HG02840 (cell line): Measurements from ENCODE around the gene PSME1.
"Not testable (repeated sequence)": the region's sequence is repeated elsewhere in the genome, so short reads cannot be mapped to it uniquely, and the experiment has no call there.

Experiments
- ATAC-seq: cut with Tn5 transposase; IDR thresholded peaks from one replicate; pipeline ENCODE4 v1.9.1; 2021; ENCODE audit warnings: mild to moderate bottlenecking, moderate library complexity, moderate number of reproducible peaks; ENCODE audit not compliant: unreplicated experiment, low FRiP score

Gene PSME1

DNA sequence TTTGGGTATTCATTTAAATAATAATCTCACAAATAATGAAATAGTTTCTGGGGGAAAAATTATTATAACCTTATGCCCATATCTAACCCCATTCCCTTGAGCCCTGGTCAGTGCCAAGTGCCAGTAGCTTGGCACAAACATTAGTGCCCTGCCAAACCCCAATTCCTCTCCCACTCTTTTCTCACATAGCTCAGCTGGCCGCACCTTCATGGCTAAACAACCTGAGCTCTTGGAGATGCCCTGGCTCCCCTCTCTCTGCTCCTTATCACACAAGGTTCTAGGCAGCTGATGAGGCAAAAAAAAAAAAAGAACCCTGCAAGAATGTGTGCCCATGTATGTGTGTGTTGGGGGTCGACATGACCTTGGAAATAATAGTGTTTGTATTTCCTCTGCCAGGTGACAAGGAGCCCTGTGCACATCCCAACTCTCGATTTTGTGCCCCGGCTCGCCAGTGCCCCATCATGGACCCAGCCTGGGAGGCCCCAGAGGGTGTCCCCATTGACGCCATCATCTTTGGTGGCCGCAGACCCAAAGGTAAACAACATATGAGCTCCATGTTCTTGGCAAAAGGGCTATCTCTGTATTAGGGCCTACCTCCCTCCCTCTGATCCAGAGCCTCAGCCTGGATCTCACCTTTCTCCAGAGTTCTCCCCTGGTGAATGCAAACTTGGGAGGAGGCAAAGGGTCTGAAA, 33.5 kb upstream of the PSME1 start:
- no peak for ATAC-seq

DNA sequence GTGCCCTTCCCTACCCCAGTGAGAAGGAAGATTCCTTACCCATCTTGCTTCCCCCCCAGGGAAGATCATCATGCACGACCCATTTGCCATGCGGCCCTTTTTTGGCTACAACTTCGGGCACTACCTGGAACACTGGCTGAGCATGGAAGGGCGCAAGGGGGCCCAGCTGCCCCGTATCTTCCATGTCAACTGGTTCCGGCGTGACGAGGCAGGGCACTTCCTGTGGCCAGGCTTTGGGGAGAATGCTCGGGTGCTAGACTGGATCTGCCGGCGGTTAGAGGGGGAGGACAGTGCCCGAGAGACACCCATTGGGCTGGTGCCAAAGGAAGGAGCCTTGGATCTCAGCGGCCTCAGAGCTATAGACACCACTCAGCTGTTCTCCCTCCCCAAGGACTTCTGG, 32.5 kb upstream of the PSME1 start:
- no peak for ATAC-seq

GRCh38 chr14:24105609-24106239, 30.3 kb upstream of the PSME1 start:
- ATAC-seq: not testable (repeated sequence)

GRCh38 chr14:24106672-24107271, 29.2 kb upstream of the PSME1 start:
- ATAC-seq: no peak

GRCh38 chr14:24108336-24108874, 27.6 kb upstream of the PSME1 start:
- peak; percentile 30 for ATAC-seq

- ATAC-seq: no peak
These were observed 25.9 kb upstream of the PSME1 start for GRCh38 chr14:24110060-24110459.

DNA sequence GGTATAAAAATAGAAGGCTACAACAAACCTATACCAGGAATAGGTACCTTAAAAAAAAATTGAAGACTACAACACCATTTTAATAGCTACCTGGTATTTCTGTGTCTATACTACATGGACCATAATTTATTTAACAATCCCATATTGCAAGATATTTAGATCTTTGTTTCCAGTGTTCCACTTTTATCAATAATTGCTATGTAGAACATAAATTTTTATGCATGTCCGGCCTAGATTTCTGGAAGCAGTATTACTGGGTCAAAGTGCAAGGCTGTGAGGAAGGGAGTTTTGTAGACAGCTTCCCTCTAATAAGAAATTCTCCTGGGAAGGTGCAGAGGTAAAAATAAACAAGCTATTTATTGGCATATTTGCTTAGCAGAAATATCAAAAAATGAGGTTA, 25.5 kb upstream of the PSME1 start:
- ATAC-seq: no peak

GRCh38 chr14:24113379-24113800, 22.6 kb upstream of the PSME1 start:
- no peak for ATAC-seq

GRCh38 chr14:24113801-24114531, 22.0 kb upstream of the PSME1 start:
- no peak for ATAC-seq

DNA sequence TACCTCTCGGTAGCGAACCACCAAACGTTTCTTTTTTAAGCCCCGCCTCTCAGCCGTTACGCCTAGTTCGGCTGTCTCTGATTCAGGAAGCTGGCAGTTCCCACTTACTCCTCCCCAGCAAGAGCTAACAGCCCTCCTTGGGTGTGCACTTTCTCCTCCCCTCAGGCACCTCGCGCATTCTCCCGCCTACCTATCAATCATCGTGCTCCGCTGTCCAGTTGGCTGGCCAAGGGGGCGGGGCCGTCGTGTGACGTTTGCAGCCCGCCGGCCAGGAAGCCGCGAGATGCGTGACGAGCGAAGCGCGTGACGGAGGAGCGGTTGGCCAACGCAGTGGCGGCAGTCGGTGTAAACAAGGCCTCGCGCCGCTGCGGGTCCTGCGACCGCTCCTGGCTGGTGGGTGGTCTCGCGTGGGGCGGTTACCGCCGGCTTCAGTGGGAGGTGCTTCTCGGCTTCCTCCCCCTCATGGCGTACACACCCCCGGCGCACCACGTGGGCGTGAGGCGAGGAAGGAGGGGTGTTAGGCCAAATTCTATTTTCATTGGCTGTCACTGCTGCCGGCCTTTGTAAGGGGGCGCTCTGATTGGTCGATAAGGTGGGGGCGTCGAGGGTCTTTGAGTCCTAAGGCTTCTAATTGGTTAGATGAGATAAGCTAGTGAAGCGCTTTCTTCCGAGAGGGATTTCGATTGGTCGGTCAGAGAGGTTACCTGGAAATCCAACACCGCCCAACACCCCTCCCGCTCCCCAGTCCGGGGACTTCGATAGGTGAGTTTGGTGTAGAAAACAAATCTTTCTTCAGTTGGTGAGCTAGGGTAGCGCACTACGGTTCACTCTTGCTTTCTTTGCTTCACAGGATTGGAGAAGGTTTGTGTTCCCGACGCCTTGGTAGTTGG, 21.2 kb upstream of the PSME1 start, which contains the start of the genes DCAF11 and NRL:
Gene DCAF11 (plus strand): TSS at position 246 of the 890 bp plus-strand sequence. CDS start 818 bp downstream, outside the sequence.
Gene NRL (minus strand): TSS at position 418 of the 890 bp plus-strand sequence. CDS start 32,101 bp downstream, outside the sequence.
- peak; percentile 80 for ATAC-seq

GRCh38 chr14:24115422-24116127, 20.4 kb upstream of the PSME1 start:
- ATAC-seq: no peak

DNA sequence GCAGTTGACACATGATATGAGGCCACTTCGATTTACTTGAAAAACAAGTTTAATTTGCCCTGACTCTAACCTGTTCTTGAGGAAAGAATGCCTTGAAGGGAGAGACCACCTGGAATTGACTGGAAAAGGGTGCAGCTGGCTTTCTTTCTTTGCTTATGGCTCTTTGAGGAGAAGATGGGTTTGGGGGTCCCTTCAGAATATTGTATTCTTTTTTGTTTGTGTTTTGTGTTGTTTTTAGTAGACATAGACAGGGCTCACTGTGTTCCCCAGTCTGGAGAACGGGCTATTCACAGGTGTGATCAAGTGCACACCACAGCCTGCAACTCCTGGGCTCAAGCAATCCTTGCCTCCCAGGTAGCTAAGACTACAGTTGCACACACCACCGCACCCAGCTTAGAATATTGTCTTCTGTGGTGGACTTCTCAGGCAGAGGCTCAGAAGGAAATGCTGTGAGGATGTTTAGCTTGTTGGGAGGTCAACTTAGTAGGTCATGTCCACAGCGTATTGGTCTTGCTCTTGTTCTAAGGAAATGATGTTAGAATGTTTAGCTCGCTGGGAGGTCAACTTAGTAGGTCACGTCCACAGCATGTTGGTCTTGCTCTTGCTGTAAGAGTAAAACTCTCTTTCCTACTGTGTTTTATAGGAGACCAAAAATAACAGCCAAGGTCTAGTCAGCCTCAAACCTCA, 19.7 kb upstream of the PSME1 start:
- no peak for ATAC-seq

- ATAC-seq: no peak
These were observed 18.8 kb upstream of the PSME1 start for GRCh38 chr14:24117179-24117578.

GRCh38 chr14:24119691-24120090, 16.3 kb upstream of the PSME1 start:
- ATAC-seq: no peak

- no peak for ATAC-seq
These were observed 14.8 kb upstream of the PSME1 start for GRCh38 chr14:24121210-24121609.

DNA sequence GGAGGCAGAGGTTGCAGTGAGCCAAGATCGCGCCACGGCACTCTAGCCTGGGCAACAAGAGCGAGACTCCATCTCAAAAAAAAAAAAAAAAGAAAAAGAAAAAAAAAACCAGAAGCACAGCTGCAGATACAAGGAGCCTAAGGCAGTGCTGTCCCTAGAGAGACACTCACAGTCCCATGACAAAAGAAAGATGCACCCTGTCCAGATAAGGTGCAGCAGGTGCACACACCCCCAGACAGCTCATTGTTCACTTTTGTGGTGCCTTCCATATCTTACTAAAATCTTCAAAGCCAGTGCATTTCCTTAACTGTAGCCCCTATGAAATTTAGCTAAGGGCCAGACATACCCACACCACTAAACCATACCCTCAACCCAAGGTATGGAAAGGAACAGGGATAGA, 13.6 kb upstream of the PSME1 start:
- no peak for ATAC-seq

GRCh38 chr14:24122898-24123297, 13.1 kb upstream of the PSME1 start:
- no peak for ATAC-seq
